GM12878 (cell line): ENCODE measurements around the gene TRIM69. TPM values are rescaled to one million over a fixed set of nuclear protein-coding genes. Genes with fewer than 3 reads are reported as not detected.

ENCODE experiments used
- ATAC-seq: fragments of 200-7000 bp; cut with Tn5 transposase; 3 replicates; pipeline ENCODE4 v1.9.1; 2020; ENCODE audit warnings: mild to moderate bottlenecking, moderate library complexity
- BruUV-seq: library from RNA; stranded (reverse); fragments of 400-500 nt; replicated peaks from 2 replicates; lab custom pipeline; 2021; lab: Mats Ljungman, UMichigan
- CTCF ChIA-PET: fragments of 300-600 bp; sonication (Branson Sonifier 250); formaldehyde crosslinking; extraction: SDS; loops from one replicate; lab custom pipeline; 2021; ENCODE audit warnings: inconsistent platforms; lab: Yijun Ruan, JAX
- POLR2A ChIA-PET: fragments of 350-600 bp; formaldehyde crosslinking; extraction: SDS; loops from one replicate; lab custom pipeline; 2021; ENCODE audit warnings: inconsistent platforms; lab: Charles Lee
- RAD21 ChIA-PET: fragments of 300-600 bp; sonication (Branson Sonifier 250); formaldehyde crosslinking; loops from one replicate; lab custom pipeline; 2023; ENCODE audit warnings: antibody characterized with exemption; ENCODE audit not compliant: unreplicated experiment; lab: Charles Lee
- SMC1A ChIA-PET: fragments of 300-600 bp; sonication (Branson Sonifier 250); formaldehyde crosslinking; loops from one replicate; lab custom pipeline; 2023; ENCODE audit not compliant: unreplicated experiment, uncharacterized antibody; lab: Charles Lee
- DNase-seq: peaks from one replicate; pipeline ENCODE4 v3.0.0-alpha.2; 2011; ENCODE audit warnings: low read depth, low spot score
- FAIRE-seq: peaks from 3 replicates; lab custom pipeline; 2011; peaks lifted over from hg19 to GRCh38; lab: Jason Lieb, UNC
- H2AFZ ChIP-seq: 2 replicates; pipeline ENCODE4 v1.6.0; 2011; ENCODE audit warnings: low read depth, low read length, control low read depth; ENCODE audit not compliant: control insufficient read depth
- H3K27ac ChIP-seq: 2 replicates; pipeline ENCODE4 v1.5.1; 2011; ENCODE audit warnings: control low read depth; ENCODE audit not compliant: control insufficient read depth, insufficient read depth
- H3K27me3 ChIP-seq, 2 experiments: replicated peaks in 1 of 2; 2 replicates each; pipeline versions ENCODE4 v1.6.0 to v1.6.1; 2011; ENCODE audit warnings: low read length in 1 of 2; ENCODE audit not compliant: control insufficient read depth in 2 of 2, insufficient read depth in 2 of 2
- H3K36me3 ChIP-seq, 2 experiments: 2 replicates each; pipeline ENCODE4 v1.5.1; 2011; ENCODE audit warnings: low read length in 1 of 2; ENCODE audit not compliant: control insufficient read depth in 2 of 2, insufficient read depth in 2 of 2
- H3K4me1 ChIP-seq: 2 replicates; pipeline ENCODE4 v1.6.1; 2011; ENCODE audit warnings: mild to moderate bottlenecking, low read length, moderate library complexity, mixed read lengths; ENCODE audit not compliant: control insufficient read depth, insufficient read depth
- H3K4me2 ChIP-seq: 2 replicates; pipeline ENCODE4 v1.6.0; 2011; ENCODE audit warnings: control low read depth; ENCODE audit not compliant: control insufficient read depth, insufficient read depth
- H3K4me3 ChIP-seq: fragments of 200-600 bp; sonication (generic); 2 replicates; pipeline ENCODE4 v1.5.1; 2016
- H3K79me2 ChIP-seq: 2 replicates; pipeline ENCODE4 v1.6.0; 2011; ENCODE audit warnings: low read length; ENCODE audit not compliant: control insufficient read depth, insufficient read depth
- H3K9ac ChIP-seq: 2 replicates; pipeline ENCODE4 v1.8.0; 2011; ENCODE audit warnings: low read length, control low read depth, mixed read lengths; ENCODE audit not compliant: control insufficient read depth, insufficient read depth
- H3K9me3 ChIP-seq: replicated peaks from 3 replicates; pipeline ENCODE4 v1.5.1; 2011; ENCODE audit warnings: mild to moderate bottlenecking, low read length; ENCODE audit not compliant: control insufficient read depth, insufficient read depth
- H4K20me1 ChIP-seq: 2 replicates; pipeline ENCODE4 v1.6.0; 2011; ENCODE audit not compliant: control insufficient read depth, insufficient read depth
- BRCA1 ChIP-seq: IDR thresholded peaks from 2 replicates; pipeline ENCODE4 v1.6.1; 2011; ENCODE audit warnings: low read depth, low read length, improper control_type of control experiment
- RAD21 ChIP-seq: IDR thresholded peaks from 2 replicates; pipeline ENCODE4 v1.6.1; 2011; ENCODE audit warnings: mild to moderate bottlenecking, low read depth, low read length, moderate library complexity; ENCODE audit not compliant: insufficient read depth
- YBX1 ChIP-seq: fragments of 450-650 bp; IDR thresholded peaks from 2 replicates; pipeline ENCODE4 v1.6.1; 2016; ENCODE audit warnings: antibody characterized with exemption
- WGBS: methylation state at CpG from one replicate; pipeline ENCODE4 v1.1.6; 2016; ENCODE audit warnings: low lambda C conversion rate; ENCODE audit not compliant: insufficient replicate concordance, insufficient coverage; ENCODE audit errors: missing lambda C conversion rate; 5-methylcytosine and 5-hydroxymethylcytosine counted together
- in situ Hi-C: fragments of 300-500 bp; cut with MboI; formaldehyde crosslinking; loops from 9 replicates; pipeline ENCODE4 v1.14.3; 2018; ENCODE audit warnings: mixed read lengths
- intact Hi-C: fragments of 100-400 bp; cut with micrococcal nuclease; formaldehyde crosslinking; loops from one replicate; pipeline ENCODE4 v1.14.2; 2022; ENCODE audit not compliant: unreplicated experiment
- polyA plus RNA-seq, 11 experiments: library from polyadenylated mRNA; depleted of rRNA in 4 of 11; unstranded in 6 of 11; stranded (reverse) in 5 of 11; fragments of >200 nt; fragmentation: Nextera tagmentation in 4 of 11; fragmentation: Illumina TruSeq in 1 of 11; extraction: Ambion mirVana in 4 of 11; extraction: Trizol in 1 of 11; gene quantifications; 1 replicate in 1 of 11; 2 replicates in 10 of 11; pipeline versions ENCODE4 v1.2.1 to v1.2.3, GENCODE V29; 2011 to 2016; ENCODE audit warnings: inconsistent platforms in 2 of 11, missing spikeins in 2 of 11, low read depth in 1 of 11
- total RNA-seq, 4 experiments: library from RNA; depleted of rRNA in 3 of 4; stranded (reverse); fragments of >200 nt in 3 of 4; fragmentation: Illumina TruSeq in 1 of 4; extraction: Trizol in 1 of 4; gene quantifications; 2 replicates each; pipeline versions ENCODE4 v1.2.1 to v1.2.3, GENCODE V29; 2013 to 2021
- TF ChIP-seq, protein P1 (sequence below), 3 experiments: IDR thresholded peaks in 2 of 3; conservative IDR thresholded peaks in 1 of 3; 2 replicates each; pipeline ENCODE4 v1.5.1; 2011; ENCODE audit warnings: low read depth in 3 of 3, low read length in 3 of 3, mild to moderate bottlenecking in 3 of 3, control low read depth in 2 of 3, moderate library complexity in 2 of 3, inconsistent platforms in 1 of 3, mixed read lengths in 1 of 3; ENCODE audit not compliant: control insufficient read depth in 2 of 3, insufficient read depth in 1 of 3; ENCODE audit errors: extremely low read depth in 1 of 3
- TF ChIP-seq, protein P2 (sequence below): IDR thresholded peaks from 2 replicates; pipeline ENCODE4 v1.6.1; 2011; ENCODE audit warnings: borderline replicate concordance, low read depth, mild to moderate bottlenecking, moderate library complexity, low read length; ENCODE audit not compliant: insufficient read depth, poor library complexity, severe bottlenecking

The TRIM69 gene
- total and polyA plus RNA-seq, 10 of the 15 experiments (the other 5 are each of a cell fraction or from before 2014, with no cell fraction given): 11.2 to 52.7 (median 37.8) TPM

DNA sequence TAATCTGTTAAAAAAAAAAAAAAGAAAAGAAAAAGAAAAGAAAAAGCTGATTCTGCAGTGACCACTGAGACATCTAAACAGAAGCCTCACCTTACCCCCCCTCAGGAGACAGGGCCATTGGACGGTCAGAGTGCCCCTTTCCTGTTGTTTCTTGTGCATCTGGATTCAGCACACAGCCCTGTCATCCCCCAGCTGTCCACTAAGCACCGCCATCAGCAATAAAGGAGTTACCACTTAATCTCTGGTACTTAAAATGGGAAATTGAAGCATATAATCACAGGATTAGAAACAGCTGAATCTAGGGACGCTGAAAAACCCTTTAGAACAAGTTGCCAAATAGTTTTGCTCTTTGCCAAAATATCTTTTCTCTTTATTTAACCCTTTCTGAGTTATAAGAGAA, 62.5 kb downstream of the TRIM69 start:
- Histone ChIP-seq H3K27ac (no peak overlapping the region), H3K4me2 (no peak overlapping the region), H2AFZ (no peak overlapping the region), H3K79me2 (no peaks in the 10 kb centered on the region), H3K4me3 (no peak overlapping the region), H3K27me3 (no peaks in the 10 kb centered on the region; a peak in 1 of 4 replicates), H3K9me3 (no peaks in the 10 kb centered on the region), H3K4me1 (no peaks in the 10 kb centered on the region), H4K20me1 (no peaks in the 10 kb centered on the region), H3K36me3 (no peaks in the 10 kb centered on the region), H3K9ac (no peak overlapping the region)
- DNase-seq (no peak), ATAC-seq (peak; percentile 83), FAIRE-seq (no peak)
- in situ Hi-C loops (no loop called here), intact Hi-C loops (no loop called here)
- BruUV-seq: no TSS peak
- WGBS: 28% methylated on average over 3 of the region's 3 CpGs
- ChIA-PET CTCF (interaction anchor here (1.0 to 1.6 kb wide), 4 partner anchors 11 to 221 kb away, joined by 3 to 4 read pairs (median 4); no protein-coding TSS in a partner anchor), POLR2A (no interaction called here), RAD21 (interaction anchor here (1.3 kb wide), 1 partner anchor 62 kb away, joined by 3 read pairs; no protein-coding TSS in a partner anchor), SMC1A (interaction anchor here (0.7 to 0.9 kb wide), 2 partner anchors 53 to 63 kb away, joined by 3 read pairs; no protein-coding TSS in a partner anchor)
- TF ChIP-seq, protein P1, sequence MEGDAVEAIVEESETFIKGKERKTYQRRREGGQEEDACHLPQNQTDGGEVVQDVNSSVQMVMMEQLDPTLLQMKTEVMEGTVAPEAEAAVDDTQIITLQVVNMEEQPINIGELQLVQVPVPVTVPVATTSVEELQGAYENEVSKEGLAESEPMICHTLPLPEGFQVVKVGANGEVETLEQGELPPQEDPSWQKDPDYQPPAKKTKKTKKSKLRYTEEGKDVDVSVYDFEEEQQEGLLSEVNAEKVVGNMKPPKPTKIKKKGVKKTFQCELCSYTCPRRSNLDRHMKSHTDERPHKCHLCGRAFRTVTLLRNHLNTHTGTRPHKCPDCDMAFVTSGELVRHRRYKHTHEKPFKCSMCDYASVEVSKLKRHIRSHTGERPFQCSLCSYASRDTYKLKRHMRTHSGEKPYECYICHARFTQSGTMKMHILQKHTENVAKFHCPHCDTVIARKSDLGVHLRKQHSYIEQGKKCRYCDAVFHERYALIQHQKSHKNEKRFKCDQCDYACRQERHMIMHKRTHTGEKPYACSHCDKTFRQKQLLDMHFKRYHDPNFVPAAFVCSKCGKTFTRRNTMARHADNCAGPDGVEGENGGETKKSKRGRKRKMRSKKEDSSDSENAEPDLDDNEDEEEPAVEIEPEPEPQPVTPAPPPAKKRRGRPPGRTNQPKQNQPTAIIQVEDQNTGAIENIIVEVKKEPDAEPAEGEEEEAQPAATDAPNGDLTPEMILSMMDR (IDR thresholded peaks at IDR 0.05 in 2 of 3, conservative IDR thresholded peaks at IDR 0.05 in 1 of 3; ENCODE audit: control insufficient read depth in 2 of 3, extremely low read depth in 1 of 3, insufficient read depth in 1 of 3, low read depth in 3 of 3, low read length in 3 of 3): peak; percentile 12 to 28 (median 28); a peak in 4 of 6 replicates
- TF ChIP-seq BRCA1 (no peak), YBX1 (no peak), RAD21 (0 out of 2 replicates have a peak, but pooled peaks have one; percentile 7)
- TF ChIP-seq, protein P2, sequence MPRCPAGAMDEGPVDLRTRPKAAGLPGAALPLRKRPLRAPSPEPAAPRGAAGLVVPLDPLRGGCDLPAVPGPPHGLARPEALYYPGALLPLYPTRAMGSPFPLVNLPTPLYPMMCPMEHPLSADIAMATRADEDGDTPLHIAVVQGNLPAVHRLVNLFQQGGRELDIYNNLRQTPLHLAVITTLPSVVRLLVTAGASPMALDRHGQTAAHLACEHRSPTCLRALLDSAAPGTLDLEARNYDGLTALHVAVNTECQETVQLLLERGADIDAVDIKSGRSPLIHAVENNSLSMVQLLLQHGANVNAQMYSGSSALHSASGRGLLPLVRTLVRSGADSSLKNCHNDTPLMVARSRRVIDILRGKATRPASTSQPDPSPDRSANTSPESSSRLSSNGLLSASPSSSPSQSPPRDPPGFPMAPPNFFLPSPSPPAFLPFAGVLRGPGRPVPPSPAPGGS: no peak
